NCI-H128 (cell line): Measurements from ENCODE around the gene GALNT17.
"Not testable (repeated sequence)": the region's sequence is repeated elsewhere in the genome, so short reads cannot be mapped to it uniquely, and the experiment has no call there.

ENCODE experiments used
- DNase-seq: peaks from one replicate; lab custom pipeline; 2025; ENCODE audit not compliant: unreplicated experiment; lab: John Stamatoyannopoulos, UW

GALNT17 gene

DNA sequence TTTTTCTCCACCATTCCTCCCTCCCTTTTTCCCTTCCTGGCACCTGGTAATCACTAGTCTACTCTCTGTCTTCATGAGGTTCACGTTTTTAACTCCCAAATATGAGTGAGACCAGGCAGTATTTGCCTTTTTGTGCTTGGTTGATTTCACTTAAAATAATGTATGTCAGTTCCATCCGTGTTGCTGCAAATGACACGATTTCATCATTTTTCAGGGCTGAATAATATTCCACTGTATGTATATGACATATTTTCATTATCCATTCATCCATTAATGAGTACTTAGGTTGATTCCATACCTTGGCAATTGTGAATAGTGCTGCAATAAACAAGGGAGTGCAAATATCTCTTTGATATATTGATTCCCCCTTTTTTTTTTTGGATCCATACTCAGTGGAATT lies 25.8 kb downstream of the GALNT17 start:
- DNase-seq, result no peak

GRCh38 chr7:71165708-71166107 lies 33.8 kb downstream of the GALNT17 start:
- no peak for DNase-seq

DNA sequence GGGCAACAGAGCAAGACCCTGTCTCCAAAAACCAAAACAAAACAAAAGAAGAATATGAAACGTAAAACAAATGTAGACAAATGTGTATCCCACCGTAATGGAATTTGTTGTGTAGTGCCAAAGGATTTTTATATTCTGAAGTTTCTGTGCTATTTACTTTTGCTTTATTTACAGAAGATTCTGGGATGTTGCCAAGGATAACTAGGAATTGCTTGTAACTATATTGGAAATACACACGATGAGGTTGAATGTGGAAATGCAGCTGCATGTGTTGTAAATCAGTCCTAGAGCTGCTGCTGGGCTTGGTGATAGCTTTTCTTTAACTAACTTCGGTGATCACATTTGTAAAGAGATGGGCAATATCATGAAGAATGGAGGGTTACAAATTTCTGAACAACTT lies 39.5 kb downstream of the GALNT17 start:
- DNase-seq, result no peak

- DNase-seq, result no peak
These were observed 42.0 kb downstream of the GALNT17 start for GRCh38 chr7:71173955-71174354.

DNA sequence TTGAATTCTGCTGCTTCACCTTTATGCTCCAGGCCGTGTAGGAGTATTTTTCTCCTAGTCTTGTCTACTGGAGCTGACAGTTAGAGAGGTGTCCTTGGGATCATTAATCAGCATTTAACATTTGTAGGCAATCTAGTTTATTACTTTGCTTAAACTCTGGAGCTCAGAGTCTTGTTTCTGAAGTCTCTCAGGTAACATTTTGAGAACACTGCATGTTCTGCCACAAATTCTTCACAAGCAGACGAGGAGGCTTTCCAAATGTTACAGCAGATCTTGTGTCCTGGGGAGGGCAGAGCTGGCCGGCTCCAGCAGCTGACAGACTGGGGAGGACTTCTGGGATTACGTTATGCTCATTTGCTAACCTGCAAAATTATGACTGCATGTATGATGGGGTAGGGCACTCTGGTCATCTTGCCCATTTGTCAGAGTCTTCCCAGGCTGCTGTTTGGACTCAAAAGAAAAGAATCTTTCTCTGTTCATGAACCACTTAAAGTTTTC lies 50.5 kb downstream of the GALNT17 start:
- no peak for DNase-seq

DNA sequence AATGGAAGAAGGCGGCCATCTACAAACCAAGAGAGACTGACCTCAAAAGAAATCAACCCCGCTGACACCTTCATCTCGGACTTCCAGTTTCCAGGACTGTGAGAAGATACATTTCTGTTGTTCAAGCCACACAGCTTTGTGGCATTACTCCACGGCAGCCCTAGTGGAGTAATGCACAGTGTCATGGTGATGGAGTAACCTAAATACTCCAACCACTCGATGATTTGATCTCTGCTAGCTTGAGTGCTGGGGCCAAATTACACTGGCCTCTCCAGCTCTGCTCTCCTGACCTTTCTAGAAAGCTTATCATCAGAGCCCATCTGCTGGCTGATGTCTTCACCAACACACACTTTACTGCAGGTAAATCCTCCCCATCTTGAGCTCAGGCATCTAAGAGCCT lies 52.2 kb downstream of the GALNT17 start:
- no peak for DNase-seq

GRCh38 chr7:71184609-71185008 lies 52.7 kb downstream of the GALNT17 start:
- DNase-seq, result no peak

GRCh38 chr7:71186535-71187057 lies 54.7 kb downstream of the GALNT17 start:
- no peak for DNase-seq

DNA sequence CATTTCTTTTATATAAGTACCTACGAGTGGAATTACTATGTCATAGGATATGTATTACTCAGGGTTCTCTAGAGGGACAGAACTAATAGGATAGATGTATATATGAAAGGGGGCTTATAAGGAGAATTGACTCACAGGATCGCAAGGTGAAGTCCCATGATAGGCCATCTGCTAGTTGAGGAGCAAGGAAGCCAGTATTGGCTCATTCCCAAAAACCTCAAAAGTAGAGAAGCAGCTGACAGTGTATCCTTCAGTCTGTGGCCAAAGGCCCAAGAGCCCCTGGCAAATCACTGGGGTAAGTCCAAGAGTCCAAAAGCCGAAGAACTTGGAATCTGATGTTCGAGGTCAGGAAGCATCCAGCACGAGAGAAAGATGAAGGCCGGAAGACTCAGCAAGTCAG lies 59.8 kb downstream of the GALNT17 start:
- no peak for DNase-seq

DNA sequence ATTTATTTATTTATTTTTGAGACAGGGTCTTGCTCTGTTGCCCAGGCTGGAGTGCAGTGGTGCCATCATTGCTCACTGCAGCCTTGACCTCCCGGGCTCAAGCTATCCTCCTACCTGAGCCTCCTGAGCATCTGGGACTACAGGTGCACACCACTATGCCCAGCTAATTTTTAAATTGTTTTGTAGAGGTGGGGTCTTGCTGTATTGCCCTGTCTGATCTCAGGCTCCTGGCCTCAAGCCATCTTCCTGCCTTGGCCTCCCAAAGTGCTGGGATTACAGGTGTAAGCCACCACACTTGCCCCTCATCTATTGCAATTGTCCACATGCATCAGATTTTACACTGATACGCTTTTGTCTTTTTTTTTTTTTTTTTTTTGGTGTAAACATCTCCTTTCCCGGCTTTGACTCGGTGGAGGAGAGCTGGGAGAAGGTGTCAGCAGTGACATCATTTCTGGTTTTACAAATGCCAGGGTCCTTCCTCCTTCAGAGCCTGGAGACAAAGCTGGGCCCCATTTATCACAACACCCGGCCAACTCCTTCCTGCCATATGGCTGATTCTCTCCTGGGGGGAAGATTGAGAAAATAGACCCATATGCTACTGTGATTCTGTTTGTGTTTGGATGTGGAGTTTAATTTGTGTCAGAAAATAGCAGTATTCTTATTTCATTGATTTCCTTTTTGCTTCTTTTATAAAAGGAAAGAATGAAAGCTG lies 61.3 kb downstream of the GALNT17 start:
- no peak for DNase-seq

DNA sequence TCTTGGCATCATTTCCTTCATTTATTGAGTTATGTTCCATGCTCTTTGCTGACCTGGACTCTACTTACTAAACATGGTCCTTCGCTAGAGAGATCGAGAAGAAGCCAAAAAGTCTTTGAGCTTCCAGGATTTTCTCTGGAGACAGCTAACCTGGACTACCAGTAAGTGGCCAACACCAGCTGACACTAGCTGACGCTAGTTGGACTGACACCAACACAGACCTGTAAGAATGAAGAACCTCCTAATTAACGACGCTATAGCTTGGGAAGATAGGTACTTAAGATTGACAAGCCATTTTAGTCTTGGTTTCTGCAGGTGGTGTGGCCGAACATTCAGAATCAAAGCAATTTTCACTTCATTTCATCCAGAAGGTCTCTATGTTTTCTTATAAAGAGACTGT lies 66.4 kb downstream of the GALNT17 start:
- DNase-seq, result no peak

DNA sequence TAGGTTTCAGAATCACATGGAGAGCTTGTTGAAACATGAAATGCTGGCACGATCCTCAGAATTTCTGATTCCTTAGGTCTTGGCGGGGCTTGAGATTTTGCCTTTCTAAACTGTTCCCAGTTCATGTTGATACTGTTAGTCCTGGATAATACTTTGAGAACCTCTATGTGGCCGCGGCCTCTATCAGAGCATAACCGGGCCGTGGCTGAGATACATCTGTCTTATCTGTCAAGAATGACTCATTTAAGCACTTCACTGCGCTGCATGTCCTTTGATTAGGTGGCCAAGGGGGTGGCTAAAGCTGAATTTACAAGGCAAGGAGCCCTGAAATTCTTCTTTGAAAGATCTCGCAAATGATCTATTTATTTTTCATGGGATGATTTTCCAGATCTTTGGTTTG lies 66.9 kb downstream of the GALNT17 start:
- DNase-seq, result no peak

DNA sequence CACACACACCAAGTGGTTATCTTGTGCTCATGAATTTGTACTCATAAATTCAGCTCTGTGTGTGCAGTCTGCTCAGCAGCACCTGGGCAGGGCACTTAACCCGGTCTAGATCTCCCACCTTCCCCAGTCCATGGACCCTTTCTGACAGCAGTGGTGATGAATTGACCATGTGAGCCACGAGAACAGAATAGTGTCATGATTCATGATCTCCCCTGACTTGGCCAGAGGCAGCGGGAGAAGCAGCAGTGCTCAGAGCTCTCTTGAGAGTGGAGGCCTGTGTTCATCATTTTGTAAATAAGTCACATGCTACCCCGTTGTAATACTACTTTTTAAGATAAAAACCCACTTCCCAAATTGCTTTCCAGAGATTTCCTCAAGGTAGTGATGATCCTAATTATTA lies 74.2 kb downstream of the GALNT17 start:
- DNase-seq, result no peak

DNA sequence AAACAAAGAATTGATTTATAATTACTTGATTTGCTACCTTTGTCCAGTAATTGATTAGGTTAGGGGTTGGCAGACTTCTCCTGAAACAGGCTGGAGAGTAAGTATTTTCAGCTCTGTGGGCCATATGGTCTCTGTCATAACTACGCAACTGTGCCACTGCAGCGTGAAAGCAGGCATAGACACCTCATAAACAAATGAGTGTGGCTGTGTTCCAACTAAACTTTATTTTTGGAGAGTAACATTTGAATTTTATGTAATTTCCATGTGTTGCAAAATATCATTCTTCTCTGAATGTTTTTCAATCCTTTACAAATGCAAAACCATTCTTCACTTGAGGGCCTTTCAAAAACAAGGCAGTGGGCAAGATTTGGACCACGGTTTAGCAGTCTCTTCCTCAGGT lies 76.9 kb downstream of the GALNT17 start:
- DNase-seq, result no peak

GRCh38 chr7:71209484-71209883 lies 77.5 kb downstream of the GALNT17 start:
- DNase-seq, result not testable (repeated sequence)

- DNase-seq, result no peak
These were observed 78.3 kb downstream of the GALNT17 start for GRCh38 chr7:71210220-71210619.

DNA sequence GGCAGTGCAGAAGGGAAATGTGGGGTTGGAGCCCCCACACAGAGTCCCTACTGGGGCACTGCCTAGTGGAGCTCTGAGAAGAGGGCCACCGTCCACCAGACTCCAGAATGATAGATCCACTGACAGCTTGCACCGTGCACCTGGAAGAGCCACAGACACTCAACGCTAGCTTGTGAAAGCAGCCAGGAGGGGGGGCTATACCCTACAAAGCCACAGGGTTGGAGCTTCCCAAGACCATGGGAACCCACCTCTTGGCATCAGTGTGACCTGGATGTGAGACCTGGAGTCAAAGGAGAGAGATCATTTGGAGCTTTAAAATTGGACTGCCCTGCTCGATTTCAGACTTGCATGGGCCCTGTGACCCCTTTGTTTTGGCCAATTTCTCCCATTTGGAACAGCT lies 80.5 kb downstream of the GALNT17 start:
- DNase-seq, result not testable (repeated sequence)

- DNase-seq, result no peak
These were observed 84.3 kb downstream of the GALNT17 start for GRCh38 chr7:71216211-71216610.

DNA sequence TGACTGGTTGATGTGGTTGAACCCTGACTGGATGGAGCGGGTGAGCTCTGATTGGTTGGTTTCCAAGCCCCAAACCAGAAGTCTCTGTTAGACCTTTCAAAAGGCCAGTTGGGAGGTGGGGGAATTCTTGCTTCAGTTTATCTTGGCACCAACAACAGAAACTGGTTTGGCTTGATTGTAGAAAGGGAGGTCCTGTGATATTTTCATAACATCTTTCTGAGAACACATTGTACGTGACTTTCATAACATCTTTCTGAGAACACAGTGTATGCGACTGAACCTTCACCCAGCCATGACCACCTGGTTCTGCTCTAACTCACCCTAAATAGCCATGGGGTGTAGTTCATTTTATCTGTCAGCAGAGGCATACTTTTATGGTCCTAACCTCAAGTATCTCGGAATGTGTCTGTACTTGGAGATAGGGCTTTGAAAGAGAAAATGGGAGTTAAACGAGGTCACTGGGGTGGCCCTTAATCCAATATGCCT lies 88.3 kb downstream of the GALNT17 start:
- DNase-seq, result no peak

DNA sequence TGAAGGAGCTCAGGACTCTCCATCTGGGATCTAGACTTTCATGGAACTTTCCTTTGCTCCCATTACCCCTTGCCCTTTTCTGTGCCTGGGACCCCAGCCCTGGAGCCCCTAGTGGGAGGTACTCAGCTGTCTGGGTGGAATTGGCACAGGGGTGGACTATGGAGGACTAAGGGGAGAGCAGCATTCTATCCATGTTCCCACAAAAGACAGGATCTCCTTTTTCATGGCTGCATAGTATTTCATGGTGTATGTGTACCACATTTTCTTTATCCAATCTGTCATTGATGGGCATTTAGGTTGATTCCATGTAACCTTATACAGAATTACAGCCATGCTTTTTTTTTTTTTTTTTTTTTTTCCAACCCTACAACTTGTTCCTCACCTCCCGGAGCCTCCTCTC lies 89.1 kb downstream of the GALNT17 start:
- no peak for DNase-seq

DNA sequence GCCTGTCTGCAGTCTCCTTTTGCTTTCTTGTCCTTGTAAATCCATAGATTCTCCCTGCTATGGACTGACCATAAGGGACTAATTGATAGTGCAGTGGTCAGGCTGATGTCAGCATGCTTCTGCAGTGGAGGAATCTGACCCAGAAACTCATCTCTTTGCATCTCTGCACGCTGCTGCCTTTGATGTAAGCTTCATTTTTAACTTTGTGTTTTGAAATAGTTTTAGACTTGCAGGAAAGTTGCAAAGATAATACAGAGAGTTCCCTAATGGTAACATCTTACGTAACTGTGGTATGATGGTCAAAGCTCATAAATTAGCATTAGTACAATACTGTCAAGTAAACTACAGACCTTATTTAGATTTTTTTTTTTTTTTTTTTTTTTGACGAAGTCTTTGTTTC lies 89.6 kb downstream of the GALNT17 start:
- no peak for DNase-seq

DNA sequence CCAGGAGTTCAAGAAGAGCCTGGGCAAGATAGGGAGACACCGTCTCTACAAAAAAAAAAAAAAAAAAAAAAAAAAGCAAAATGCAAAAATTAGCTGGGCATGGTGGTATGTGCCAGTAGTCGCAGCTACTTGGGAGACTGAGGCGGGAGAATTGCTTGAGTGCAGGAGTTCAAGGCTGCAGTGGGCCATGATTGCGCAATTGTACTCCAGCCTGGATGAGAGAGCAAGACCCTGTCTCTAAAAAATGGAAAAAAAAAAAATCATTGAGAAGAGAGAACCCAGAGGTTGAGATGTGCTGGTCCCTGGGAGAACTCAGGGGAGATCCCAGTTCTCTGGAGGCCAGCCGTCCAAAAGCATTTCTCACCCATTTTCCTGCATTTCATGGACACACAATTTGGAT lies 95.2 kb downstream of the GALNT17 start:
- no peak for DNase-seq

- no peak for DNase-seq
These were observed 97.2 kb downstream of the GALNT17 start for GRCh38 chr7:71229148-71229547.
